ENCODE measurements around the gene OSBPL7.

GRCh38 chr17:47860386-47860785, 38.8 kb upstream of the OSBPL7 start:
- TF ChIP-seq CTCF (IDR thresholded peaks at IDR 0.05) = no peak
- no peak for TF ChIP-seq POLR2A (IDR thresholded peaks at IDR 0.05)

All from esophagus squamous epithelium (tissue), 4 donors.